B cell (primary cell): ENCODE data around the gene IQCH.

Source experiments
- CTCF ChIP-seq: fragments of 200-600 bp; IDR thresholded peaks from one replicate; pipeline ENCODE4 v1.8.0; 2022; ENCODE audit warnings: antibody characterized with exemption, mild to moderate bottlenecking
- EZH2 ChIP-seq: IDR thresholded peaks from 2 replicates; pipeline ENCODE4 v1.6.1; 2012; ENCODE audit warnings: borderline replicate concordance, low read depth, mild to moderate bottlenecking, moderate library complexity, low read length; ENCODE audit not compliant: insufficient read depth, poor library complexity, severe bottlenecking

- TF ChIP-seq EZH2 (no peak), CTCF (no peak)
Observed at GRCh38 chr15:67225336-67225735, 29.2 kb upstream of the IQCH start.
